Activated naive CD8-positive, alpha-beta T cell (primary cell): Measurements from ENCODE around the gene CSK.

Experiments used
- H3K27ac Mint-ChIP-seq: one replicate; pipeline ENCODE4 v1.8.0; 2021; ENCODE audit warnings: mixed read lengths
- H3K27me3 Mint-ChIP-seq: one replicate; pipeline ENCODE4 v1.8.0; 2021; ENCODE audit warnings: mixed read lengths
- H3K36me3 Mint-ChIP-seq: one replicate; pipeline ENCODE4 v1.8.0; 2021; ENCODE audit warnings: mixed read lengths
- H3K4me1 Mint-ChIP-seq: one replicate; pipeline ENCODE4 v1.8.0; 2021; ENCODE audit warnings: low read depth, mixed read lengths
- H3K4me3 Mint-ChIP-seq: one replicate; pipeline ENCODE4 v1.8.0; 2021; ENCODE audit warnings: mild to moderate bottlenecking, mixed read lengths
- H3K9me3 Mint-ChIP-seq: one replicate; pipeline ENCODE4 v1.8.0; 2021; ENCODE audit warnings: low read depth, mixed read lengths

The CSK gene

GRCh38 chr15:74831813-74832495, 50.1 kb downstream of the CSK start:
- peaks cover 3% of the 10 kb centered on the region for H3K36me3 Mint-ChIP-seq
- no peaks in the 10 kb centered on the region for H3K9me3 Mint-ChIP-seq
- H3K4me3 Mint-ChIP-seq: no peak overlapping the region
- H3K4me1 Mint-ChIP-seq: peaks cover 4% of the 10 kb centered on the region
- H3K27ac Mint-ChIP-seq: no peak overlapping the region
- H3K27me3 Mint-ChIP-seq: peaks cover 10% of the 10 kb centered on the region

- H3K27ac Mint-ChIP-seq: no peak overlapping the region
- no peaks in the 10 kb centered on the region for H3K9me3 Mint-ChIP-seq
- H3K36me3 Mint-ChIP-seq: peaks cover 3% of the 10 kb centered on the region
- no peak overlapping the region for H3K4me3 Mint-ChIP-seq
- H3K4me1 Mint-ChIP-seq: peaks cover 4% of the 10 kb centered on the region
- peaks cover 6% of the 10 kb centered on the region for H3K27me3 Mint-ChIP-seq
Measured at GRCh38 chr15:74832826-74833225, 50.9 kb downstream of the CSK start.

- H3K27ac Mint-ChIP-seq: no peak overlapping the region
Measured at GRCh38 chr15:74833376-74834107, 51.7 kb downstream of the CSK start.

GRCh38 chr15:74835312-74835823, 53.5 kb downstream of the CSK start:
- H3K27ac Mint-ChIP-seq: no peak overlapping the region
- H3K36me3 Mint-ChIP-seq: peaks cover 3% of the 10 kb centered on the region
- no peaks in the 10 kb centered on the region for H3K9me3 Mint-ChIP-seq
- H3K4me1 Mint-ChIP-seq: peaks cover 4% of the 10 kb centered on the region
- no peaks in the 10 kb centered on the region for H3K27me3 Mint-ChIP-seq
- no peak overlapping the region for H3K4me3 Mint-ChIP-seq

More at GRCh38 chr15:74833376-74834107, 51.7 kb downstream of the CSK start:
- no peaks in the 10 kb centered on the region for H3K9me3 Mint-ChIP-seq
- peaks cover 3% of the 10 kb centered on the region for H3K36me3 Mint-ChIP-seq
- peaks cover 4% of the 10 kb centered on the region for H3K4me1 Mint-ChIP-seq
- no peak overlapping the region for H3K4me3 Mint-ChIP-seq
- H3K27me3 Mint-ChIP-seq: peaks cover 3% of the 10 kb centered on the region

- Mint-ChIP-seq H3K36me3 (peaks cover 3% of the 10 kb centered on the region), H3K27ac (no peak overlapping the region), H3K4me3 (no peak overlapping the region), H3K27me3 (no peaks in the 10 kb centered on the region), H3K9me3 (no peaks in the 10 kb centered on the region), H3K4me1 (peaks cover 14% of the 10 kb centered on the region)
Measured at GRCh38 chr15:74836846-74837245, 55.0 kb downstream of the CSK start.

- Mint-ChIP-seq H3K27ac (no peak overlapping the region), H3K4me3 (no peak overlapping the region), H3K27me3 (no peaks in the 10 kb centered on the region), H3K36me3 (peaks cover 3% of the 10 kb centered on the region), H3K4me1 (peaks cover 21% of the 10 kb centered on the region), H3K9me3 (no peaks in the 10 kb centered on the region)
Measured at GRCh38 chr15:74837482-74838136, 55.7 kb downstream of the CSK start.

- Mint-ChIP-seq H3K27ac (no peak overlapping the region), H3K27me3 (no peaks in the 10 kb centered on the region), H3K4me3 (no peak overlapping the region), H3K4me1 (peaks cover 21% of the 10 kb centered on the region), H3K9me3 (no peaks in the 10 kb centered on the region), H3K36me3 (peaks cover 3% of the 10 kb centered on the region)
Measured at GRCh38 chr15:74838137-74838516, 56.2 kb downstream of the CSK start.

GRCh38 chr15:74838746-74839525, 57.1 kb downstream of the CSK start:
- no peaks in the 10 kb centered on the region for H3K9me3 Mint-ChIP-seq
- H3K27me3 Mint-ChIP-seq: no peaks in the 10 kb centered on the region
- no peak overlapping the region for H3K4me3 Mint-ChIP-seq
- no peak overlapping the region for H3K27ac Mint-ChIP-seq
- peaks cover 3% of the 10 kb centered on the region for H3K36me3 Mint-ChIP-seq
- H3K4me1 Mint-ChIP-seq: peaks cover 24% of the 10 kb centered on the region

- no peak overlapping the region for H3K27ac Mint-ChIP-seq
- peaks cover 30% of the 10 kb centered on the region for H3K4me1 Mint-ChIP-seq
- H3K4me3 Mint-ChIP-seq: no peak overlapping the region
- no peaks in the 10 kb centered on the region for H3K9me3 Mint-ChIP-seq
- peaks cover 3% of the 10 kb centered on the region for H3K36me3 Mint-ChIP-seq
- H3K27me3 Mint-ChIP-seq: no peaks in the 10 kb centered on the region
Measured at GRCh38 chr15:74839526-74840395, 57.9 kb downstream of the CSK start.

GRCh38 chr15:74840851-74841775, 59.2 kb downstream of the CSK start:
- H3K27me3 Mint-ChIP-seq: no peaks in the 10 kb centered on the region

GRCh38 chr15:74841891-74842373, 60.1 kb downstream of the CSK start:
- Mint-ChIP-seq H3K9me3 (no peaks in the 10 kb centered on the region), H3K27me3 (no peaks in the 10 kb centered on the region), H3K4me3 (peak overlapping the region; percentile 91), H3K27ac (peak overlapping the region; percentile 50), H3K36me3 (peaks cover 2% of the 10 kb centered on the region), H3K4me1 (peaks cover 41% of the 10 kb centered on the region)

More at GRCh38 chr15:74840851-74841775, 59.2 kb downstream of the CSK start:
- H3K4me3 Mint-ChIP-seq: peak overlapping the region; percentile 91
- no peaks in the 10 kb centered on the region for H3K36me3 Mint-ChIP-seq
- H3K9me3 Mint-ChIP-seq: no peaks in the 10 kb centered on the region
- peaks cover 39% of the 10 kb centered on the region for H3K4me1 Mint-ChIP-seq
- peak overlapping the region; percentile 41 for H3K27ac Mint-ChIP-seq

- Mint-ChIP-seq H3K4me3 (peak within 1 kb of the TSS; percentile 91), H3K4me1 (peaks cover 41% of the 10 kb centered on the region), H3K27ac (peak within 1 kb of the TSS; percentile 96), H3K9me3 (no peaks in the 10 kb centered on the region), H3K27me3 (no peaks in the 10 kb centered on the region), H3K36me3 (peaks cover 2% of the 10 kb centered on the region)
Measured at GRCh38 chr15:74842581-74843444, 60.9 kb downstream of the CSK start, which contains the start of gene ULK3. Gene ULK3, minus strand, starts transcription at chr15:74843156. Its CDS starts 51 bp downstream, at chr15:74843105.
